Measurements from ENCODE around the gene ADGRV1. TPM values are rescaled to one million over a fixed set of nuclear protein-coding genes. Genes with fewer than 3 reads are reported as not detected.

Gene ADGRV1
- total RNA-seq, 1 donor from 2014 or later = 0.99 TPM

GRCh38 chr5:91137647-91138046 is 579.0 kb downstream of the ADGRV1 start:
- no peak for DNase-seq (ENCODE audit: extremely low spot score, unreplicated experiment)
- Mint-ChIP-seq H3K27me3 (ENCODE audit: unreplicated experiment) (no peaks in the 10 kb centered on the region), H3K9me3 (ENCODE audit: unreplicated experiment) (peaks cover under 1% of the 10 kb centered on the region), H3K36me3 (ENCODE audit: unreplicated experiment) (no peaks in the 10 kb centered on the region), H3K27ac (ENCODE audit: unreplicated experiment) (no peak overlapping the region), H3K4me1 (ENCODE audit: unreplicated experiment) (peaks cover 4% of the 10 kb centered on the region), H3K4me3 (ENCODE audit: unreplicated experiment) (no peak overlapping the region)
- no peak for TF ChIP-seq CTCF (IDR thresholded peaks at IDR 0.05)

- no peaks in the 10 kb centered on the region for H3K36me3 Mint-ChIP-seq (ENCODE audit: unreplicated experiment)
- H3K4me1 Mint-ChIP-seq (ENCODE audit: unreplicated experiment) = peaks cover 7% of the 10 kb centered on the region
- no peak overlapping the region for H3K27ac Mint-ChIP-seq (ENCODE audit: unreplicated experiment)
- DNase-seq (ENCODE audit: extremely low spot score, unreplicated experiment) = no peak
- H3K27me3 Mint-ChIP-seq (ENCODE audit: unreplicated experiment) = no peaks in the 10 kb centered on the region
- no peaks in the 10 kb centered on the region for H3K9me3 Mint-ChIP-seq (ENCODE audit: unreplicated experiment)
- no peak for TF ChIP-seq CTCF (IDR thresholded peaks at IDR 0.05)
- no peak overlapping the region for H3K4me3 Mint-ChIP-seq (ENCODE audit: unreplicated experiment)
Observed at GRCh38 chr5:91139572-91140200, 581.1 kb downstream of the ADGRV1 start.

GRCh38 chr5:91140657-91141056 is 582.1 kb downstream of the ADGRV1 start:
- Mint-ChIP-seq H3K27ac (ENCODE audit: unreplicated experiment) (no peak overlapping the region), H3K9me3 (ENCODE audit: unreplicated experiment) (no peaks in the 10 kb centered on the region), H3K4me3 (ENCODE audit: unreplicated experiment) (no peak overlapping the region)

GRCh38 chr5:91141642-91142041 is 583.0 kb downstream of the ADGRV1 start:
- Mint-ChIP-seq H3K4me1 (ENCODE audit: unreplicated experiment) (peaks cover 14% of the 10 kb centered on the region), H3K27ac (ENCODE audit: unreplicated experiment) (no peak overlapping the region), H3K27me3 (ENCODE audit: unreplicated experiment) (no peaks in the 10 kb centered on the region), H3K4me3 (ENCODE audit: unreplicated experiment) (no peak overlapping the region), H3K36me3 (ENCODE audit: unreplicated experiment) (no peaks in the 10 kb centered on the region), H3K9me3 (ENCODE audit: unreplicated experiment) (no peaks in the 10 kb centered on the region)
- TF ChIP-seq CTCF (IDR thresholded peaks at IDR 0.05) = no peak
- no peak for DNase-seq (ENCODE audit: extremely low spot score, unreplicated experiment)

More at GRCh38 chr5:91140657-91141056, 582.1 kb downstream of the ADGRV1 start:
- no peak for DNase-seq (ENCODE audit: extremely low spot score, unreplicated experiment)
- no peaks in the 10 kb centered on the region for H3K36me3 Mint-ChIP-seq (ENCODE audit: unreplicated experiment)
- peaks cover 14% of the 10 kb centered on the region for H3K4me1 Mint-ChIP-seq (ENCODE audit: unreplicated experiment)
- no peaks in the 10 kb centered on the region for H3K27me3 Mint-ChIP-seq (ENCODE audit: unreplicated experiment)
- TF ChIP-seq CTCF (IDR thresholded peaks at IDR 0.05) = no peak

- no peak for DNase-seq (ENCODE audit: extremely low spot score, unreplicated experiment)
- Mint-ChIP-seq H3K27me3 (ENCODE audit: unreplicated experiment) (no peaks in the 10 kb centered on the region), H3K36me3 (ENCODE audit: unreplicated experiment) (no peaks in the 10 kb centered on the region), H3K27ac (ENCODE audit: unreplicated experiment) (no peak overlapping the region), H3K9me3 (ENCODE audit: unreplicated experiment) (no peaks in the 10 kb centered on the region), H3K4me3 (ENCODE audit: unreplicated experiment) (no peak overlapping the region), H3K4me1 (ENCODE audit: unreplicated experiment) (peaks cover 14% of the 10 kb centered on the region)
- TF ChIP-seq CTCF (IDR thresholded peaks at IDR 0.05) = no peak
Observed at GRCh38 chr5:91142386-91142785, 583.8 kb downstream of the ADGRV1 start.
